Endodermal cell (in vitro differentiated cells): ENCODE results near the gene ELOVL2. TPM values are rescaled to one million over a fixed set of nuclear protein-coding genes. Genes with fewer than 3 reads are reported as not detected.
A peak's percentile ranks its signal among the peaks of the same experiment; 100 is the strongest.

ENCODE experiments used
- DNase-seq: peaks from one replicate; pipeline ENCODE4 v3.0.0-alpha.2; 2017
- H3K27ac ChIP-seq: 2 replicates; pipeline ENCODE4 v1.5.1; 2013; ENCODE audit warnings: mild to moderate bottlenecking, low read depth, low read length, moderate library complexity
- H3K27me3 ChIP-seq: 2 replicates; pipeline ENCODE4 v1.6.1; 2013; ENCODE audit warnings: mild to moderate bottlenecking, low read length, moderate library complexity; ENCODE audit not compliant: insufficient read depth, control insufficient read depth, poor library complexity, severe bottlenecking
- H3K36me3 ChIP-seq: 2 replicates; pipeline ENCODE4 v1.7.0; 2013; ENCODE audit warnings: mild to moderate bottlenecking, low read length, moderate library complexity; ENCODE audit not compliant: control insufficient read depth, insufficient read depth
- H3K4me1 ChIP-seq: one replicate; pipeline ENCODE4 v1.7.0; 2013; ENCODE audit warnings: low read length; ENCODE audit not compliant: control insufficient read depth, insufficient read depth
- H3K4me3 ChIP-seq: 2 replicates; pipeline ENCODE4 v1.5.1; 2013; ENCODE audit warnings: mild to moderate bottlenecking, low read length, moderate library complexity
- H3K9ac ChIP-seq: 2 replicates; pipeline ENCODE4 v1.6.1; 2013; ENCODE audit warnings: mild to moderate bottlenecking, low read length, moderate library complexity; ENCODE audit not compliant: poor library complexity, severe bottlenecking; ENCODE audit errors: extremely low read depth
- H3K9me3 ChIP-seq: 2 replicates; pipeline ENCODE4 v1.6.1; 2013; ENCODE audit warnings: mild to moderate bottlenecking, low read length, moderate library complexity; ENCODE audit not compliant: control insufficient read depth
- H3K27ac Mint-ChIP-seq: 2 replicates; pipeline ENCODE4 v1.8.0; 2020; ENCODE audit warnings: mixed read lengths
- H3K27me3 Mint-ChIP-seq: 2 replicates; pipeline ENCODE4 v1.8.0; 2021; ENCODE audit warnings: mild to moderate bottlenecking, mixed read lengths; ENCODE audit not compliant: insufficient read depth
- H3K36me3 Mint-ChIP-seq: 2 replicates; pipeline ENCODE4 v1.8.0; 2020; ENCODE audit warnings: low read depth, mixed read lengths
- H3K4me1 Mint-ChIP-seq: 2 replicates; pipeline ENCODE4 v1.8.0; 2020; ENCODE audit warnings: mixed read lengths
- H3K4me3 Mint-ChIP-seq: 2 replicates; pipeline ENCODE4 v1.8.0; 2020; ENCODE audit warnings: mild to moderate bottlenecking, moderate library complexity, mixed read lengths
- H3K9me3 Mint-ChIP-seq: 2 replicates; pipeline ENCODE4 v1.8.0; 2020; ENCODE audit warnings: mild to moderate bottlenecking, mixed read lengths
- CTCF ChIP-seq: fragments of 200-600 bp; sonication (generic); conservative IDR thresholded peaks from 2 replicates; pipeline ENCODE4 v1.5.0; 2021; ENCODE audit warnings: antibody characterized with exemption, mild to moderate bottlenecking
- WGBS, 2 experiments: methylation state at CpG; one replicate each; pipeline versions ENCODE4 v1.1.5 to v1.1.7; 2013; ENCODE audit warnings: missing lambda C conversion rate in 2 of 2, mixed read lengths in 1 of 2; ENCODE audit not compliant: insufficient coverage in 1 of 2, insufficient read length in 1 of 2; 5-methylcytosine and 5-hydroxymethylcytosine counted together
- total RNA-seq, 2 donors: library from RNA; stranded (reverse); fragmentation: NEBNext Ultra II Directional in 1 of 2; extraction: Animal tissue kit (Norgen Biotek cat#: 25700) in 1 of 2; gene quantifications; 2 replicates in 1 of 2; 3 replicates in 1 of 2; pipeline ENCODE4 v1.2.1, GENCODE V29; 2021

ELOVL2 gene
- total RNA-seq, 2 donors from 2014 or later, result 7.3 to 14.1 TPM

- peaks cover 38% of the 10 kb centered on the region for H3K27me3 Mint-ChIP-seq
- no peaks in the 10 kb centered on the region for H3K9me3 ChIP-seq
- H3K27ac Mint-ChIP-seq, result no peak overlapping the region
- H3K4me1 ChIP-seq, result peaks cover 23% of the 10 kb centered on the region
- no peaks in the 10 kb centered on the region for H3K36me3 Mint-ChIP-seq
- peaks cover 1% of the 10 kb centered on the region for H3K9me3 Mint-ChIP-seq
- 83% methylated on average over 1 of the region's 1 CpG; no CpG with 5 or more reads in 1 of the 2 experiments for WGBS, 2 experiments
- peaks cover 14% of the 10 kb centered on the region for H3K36me3 ChIP-seq
- H3K9ac ChIP-seq, result no peak overlapping the region
- no peak for DNase-seq
- peak overlapping the region; percentile 86 for H3K4me3 ChIP-seq
- no peak overlapping the region for H3K27ac ChIP-seq
- peaks cover 17% of the 10 kb centered on the region for H3K4me1 Mint-ChIP-seq
- H3K4me3 Mint-ChIP-seq, result no peak overlapping the region
- H3K27me3 ChIP-seq, result no peaks in the 10 kb centered on the region
- TF ChIP-seq CTCF, result no peak
Observed at GRCh38 chr6:11039040-11039439, 5.1 kb downstream of the ELOVL2 start.

- Histone ChIP-seq H3K4me3 (peak overlapping the region; percentile 43), H3K27ac (no peak overlapping the region), H3K36me3 (peaks cover 14% of the 10 kb centered on the region), H3K9me3 (no peaks in the 10 kb centered on the region), H3K9ac (no peak overlapping the region), H3K27me3 (no peaks in the 10 kb centered on the region), H3K4me1 (peaks cover 31% of the 10 kb centered on the region)
- DNase-seq, result no peak
- H3K4me3 Mint-ChIP-seq, result no peak overlapping the region
- H3K4me1 Mint-ChIP-seq, result peaks cover 20% of the 10 kb centered on the region
- WGBS, 2 experiments, result 100% methylated on average over 1 of the region's 2 CpGs; no CpG with 5 or more reads in 1 of the 2 experiments
- no peak for TF ChIP-seq CTCF
- H3K27ac Mint-ChIP-seq, result no peak overlapping the region
- peaks cover 22% of the 10 kb centered on the region for H3K27me3 Mint-ChIP-seq
- peaks cover 1% of the 10 kb centered on the region for H3K9me3 Mint-ChIP-seq
- H3K36me3 Mint-ChIP-seq, result no peaks in the 10 kb centered on the region
Observed at GRCh38 chr6:11036977-11037430, 7.1 kb downstream of the ELOVL2 start.

DNA sequence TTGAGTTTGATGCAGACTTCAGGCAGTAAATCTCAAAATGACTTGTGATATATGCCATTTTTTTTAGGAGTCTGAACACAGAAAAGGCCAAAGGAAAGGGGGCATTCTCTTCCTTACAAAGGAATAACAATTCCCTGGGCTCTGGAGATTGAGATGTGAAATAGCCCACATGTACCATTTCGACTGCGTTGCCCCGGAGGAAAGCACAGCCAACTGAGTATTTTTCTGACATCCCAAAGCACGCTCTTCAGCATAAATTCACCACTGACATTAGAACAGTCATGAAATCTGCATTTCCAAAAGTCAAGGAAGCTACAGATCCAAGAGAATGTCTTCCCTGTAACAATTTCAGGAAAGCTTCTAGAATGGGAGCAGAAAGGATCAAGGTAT lies 7.8 kb downstream of the ELOVL2 start:
- Histone ChIP-seq H3K27me3 (no peaks in the 10 kb centered on the region), H3K4me1 (peaks cover 31% of the 10 kb centered on the region), H3K9ac (no peak overlapping the region), H3K9me3 (no peaks in the 10 kb centered on the region), H3K36me3 (peaks cover 14% of the 10 kb centered on the region), H3K4me3 (peak overlapping the region; percentile 17), H3K27ac (no peak overlapping the region)
- DNase-seq, result no peak
- Mint-ChIP-seq H3K36me3 (no peaks in the 10 kb centered on the region), H3K9me3 (peaks cover 1% of the 10 kb centered on the region), H3K27me3 (peaks cover 16% of the 10 kb centered on the region), H3K4me1 (peaks cover 20% of the 10 kb centered on the region), H3K27ac (no peak overlapping the region), H3K4me3 (no peak overlapping the region)
- TF ChIP-seq CTCF, result no peak
- 73 to 85% methylated on average over 4 of the region's 4 CpGs for WGBS, 2 experiments
